Fibroblast of lung (primary cell): ENCODE results near the gene GMFB. TPM values are rescaled to one million over a fixed set of nuclear protein-coding genes. Genes with fewer than 3 reads are reported as not detected.

ENCODE experiments used
- DNase-seq, 2 donors: peaks; one replicate each; pipeline versions ENCODE4 v3.0.0 to v3.0.0-alpha.2; 2010; ENCODE audit warnings: low read depth in 2 of 2
- H2AFZ ChIP-seq: 2 replicates; pipeline ENCODE4 v1.5.1; 2012; ENCODE audit warnings: low read length, control low read depth, inconsistent platforms
- H3K27ac ChIP-seq: 2 replicates; pipeline ENCODE4 v1.5.1; 2011; ENCODE audit warnings: low read length, control low read depth; ENCODE audit not compliant: insufficient read depth
- H3K27me3 ChIP-seq: 2 replicates; pipeline ENCODE4 v1.5.1; 2011; ENCODE audit warnings: mild to moderate bottlenecking, low read length; ENCODE audit not compliant: control insufficient read depth, insufficient read depth
- H3K36me3 ChIP-seq: 2 replicates; pipeline ENCODE4 v1.5.1; 2011; ENCODE audit warnings: low read length; ENCODE audit not compliant: control insufficient read depth, insufficient read depth
- H3K4me1 ChIP-seq: 2 replicates; pipeline ENCODE4 v1.5.1; 2011; ENCODE audit warnings: low read length; ENCODE audit not compliant: control insufficient read depth, insufficient read depth; ENCODE audit errors: extremely low read depth
- H3K4me2 ChIP-seq: 2 replicates; pipeline ENCODE4 v1.5.1; 2011; ENCODE audit warnings: low read length, control low read depth; ENCODE audit not compliant: insufficient read depth; ENCODE audit errors: extremely low read depth
- H3K4me3 ChIP-seq, 4 experiments: fragments of 200-600 bp in 1 of 4; sonication (generic) in 1 of 4; replicated peaks in 1 of 4; 2 replicates each; pipeline ENCODE4 v1.5.1; 2011 to 2016; ENCODE audit warnings: low read length in 4 of 4, low read depth in 3 of 4, mild to moderate bottlenecking in 3 of 4, control low read depth in 2 of 4, inconsistent platforms in 1 of 4, mixed read lengths in 1 of 4; ENCODE audit not compliant: insufficient read depth in 1 of 4; ENCODE audit errors: control extremely low read depth in 1 of 4
- H3K79me2 ChIP-seq: 2 replicates; pipeline ENCODE4 v1.5.1; 2012; ENCODE audit warnings: mild to moderate bottlenecking, low read length, inconsistent platforms; ENCODE audit not compliant: control insufficient read depth, insufficient read depth
- H3K9ac ChIP-seq: 2 replicates; pipeline ENCODE4 v1.5.1; 2011; ENCODE audit warnings: mild to moderate bottlenecking, low read length, control low read depth; ENCODE audit not compliant: insufficient read depth
- H3K9me3 ChIP-seq: 2 replicates; pipeline ENCODE4 v1.5.1; 2012; ENCODE audit warnings: low read depth, low read length; ENCODE audit not compliant: control insufficient read depth, insufficient read depth
- H4K20me1 ChIP-seq: 2 replicates; pipeline ENCODE4 v1.5.1; 2011; ENCODE audit warnings: low read length; ENCODE audit not compliant: control insufficient read depth, insufficient read depth; ENCODE audit errors: extremely low read depth
- EZH2 ChIP-seq: IDR thresholded peaks from 2 replicates; pipeline ENCODE4 v1.5.1; 2012; ENCODE audit warnings: low read length, control low read depth, mild to moderate bottlenecking; ENCODE audit errors: missing control alignments
- polyA plus RNA-seq, 2 donors: library from polyadenylated mRNA; depleted of rRNA in 1 of 2; stranded (reverse) in 1 of 2; unstranded in 1 of 2; fragments of >200 nt; gene quantifications; 2 replicates each; pipeline ENCODE4 v1.2.1, GENCODE V29; 2011 to 2012; ENCODE audit warnings: missing spikeins in 1 of 2
- total RNA-seq: library from RNA; depleted of rRNA; stranded (reverse); fragments of >200 nt; gene quantifications from 2 replicates; pipeline ENCODE4 v1.2.1, GENCODE V29; 2014
- TF ChIP-seq, protein P1 (sequence below), 2 donors: IDR thresholded peaks in 1 of 2; conservative IDR thresholded peaks in 1 of 2; 1 replicate in 1 of 2; 2 replicates in 1 of 2; pipeline ENCODE4 v1.5.1; 2011 to 2012; ENCODE audit warnings: low read length in 2 of 2, control low read depth in 1 of 2, inconsistent platforms in 1 of 2, low read depth in 1 of 2, mild to moderate bottlenecking in 1 of 2

Gene GMFB
- total and polyA plus RNA-seq, 2 donors (not counting 1 experiment from before 2014, with no cell fraction given) = 69.2 to 85.5 TPM

DNA sequence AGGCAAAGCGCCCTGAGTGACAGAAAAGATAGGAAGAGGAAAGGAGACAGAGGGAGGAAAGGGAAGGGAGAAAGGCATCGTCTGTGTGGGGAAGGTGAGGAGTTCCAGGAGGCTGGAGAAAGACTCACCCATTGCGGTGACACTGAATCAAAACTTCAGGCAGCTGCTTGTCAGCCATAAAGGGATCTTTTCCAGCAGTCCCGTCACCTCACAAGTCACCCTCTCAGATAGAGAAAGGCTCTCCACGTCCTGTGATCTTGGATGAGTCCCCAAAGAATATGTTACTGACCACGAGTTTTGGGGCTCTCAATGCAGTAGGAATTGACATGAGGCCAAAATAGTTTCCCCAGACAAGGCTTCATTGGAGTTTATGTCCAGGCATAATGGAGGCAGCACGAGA lies 9.8 kb upstream of the GMFB start:
- H3K9ac ChIP-seq = no peak overlapping the region
- no peaks in the 10 kb centered on the region for H3K79me2 ChIP-seq
- no peaks in the 10 kb centered on the region for H3K27me3 ChIP-seq
- TF ChIP-seq EZH2 = no peak
- TF ChIP-seq, protein P1, sequence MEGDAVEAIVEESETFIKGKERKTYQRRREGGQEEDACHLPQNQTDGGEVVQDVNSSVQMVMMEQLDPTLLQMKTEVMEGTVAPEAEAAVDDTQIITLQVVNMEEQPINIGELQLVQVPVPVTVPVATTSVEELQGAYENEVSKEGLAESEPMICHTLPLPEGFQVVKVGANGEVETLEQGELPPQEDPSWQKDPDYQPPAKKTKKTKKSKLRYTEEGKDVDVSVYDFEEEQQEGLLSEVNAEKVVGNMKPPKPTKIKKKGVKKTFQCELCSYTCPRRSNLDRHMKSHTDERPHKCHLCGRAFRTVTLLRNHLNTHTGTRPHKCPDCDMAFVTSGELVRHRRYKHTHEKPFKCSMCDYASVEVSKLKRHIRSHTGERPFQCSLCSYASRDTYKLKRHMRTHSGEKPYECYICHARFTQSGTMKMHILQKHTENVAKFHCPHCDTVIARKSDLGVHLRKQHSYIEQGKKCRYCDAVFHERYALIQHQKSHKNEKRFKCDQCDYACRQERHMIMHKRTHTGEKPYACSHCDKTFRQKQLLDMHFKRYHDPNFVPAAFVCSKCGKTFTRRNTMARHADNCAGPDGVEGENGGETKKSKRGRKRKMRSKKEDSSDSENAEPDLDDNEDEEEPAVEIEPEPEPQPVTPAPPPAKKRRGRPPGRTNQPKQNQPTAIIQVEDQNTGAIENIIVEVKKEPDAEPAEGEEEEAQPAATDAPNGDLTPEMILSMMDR (conservative IDR thresholded peaks at IDR 0.05 in 1 of 2, IDR thresholded peaks at IDR 0.05 in 1 of 2; ENCODE audit: low read depth in 1 of 2, low read length in 2 of 2) = no peak
- H3K4me2 ChIP-seq = no peak overlapping the region
- no peak overlapping the region for H3K27ac ChIP-seq
- H3K36me3 ChIP-seq = no peaks in the 10 kb centered on the region
- no peak for DNase-seq
- H3K9me3 ChIP-seq = no peaks in the 10 kb centered on the region
- H2AFZ ChIP-seq = no peak overlapping the region
- H3K4me1 ChIP-seq = no peaks in the 10 kb centered on the region
- H3K4me3 ChIP-seq = no peak overlapping the region
- no peaks in the 10 kb centered on the region for H4K20me1 ChIP-seq

DNA sequence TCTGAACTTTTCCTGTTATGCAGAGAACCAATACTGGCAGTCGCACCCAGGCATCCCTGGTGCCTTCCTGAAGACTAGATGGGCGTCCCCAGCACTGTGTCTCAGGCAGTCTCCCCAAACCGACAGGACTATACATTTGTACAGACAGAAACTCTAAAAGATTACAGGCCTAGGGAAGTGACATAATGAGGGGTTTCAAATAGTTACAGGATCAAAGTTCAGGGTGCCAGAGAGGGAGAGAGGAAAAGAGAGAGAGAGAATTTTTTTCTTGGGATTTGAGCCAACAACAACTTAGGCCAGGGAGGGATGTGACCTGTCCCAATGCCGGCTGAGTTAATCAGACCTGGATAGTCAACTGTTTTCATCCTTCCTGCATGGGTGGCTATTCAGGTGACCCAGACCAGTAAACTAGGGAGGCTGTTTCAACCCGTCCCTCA lies 9.3 kb upstream of the GMFB start:
- Histone ChIP-seq H3K27ac (no peak overlapping the region), H3K9ac (no peak overlapping the region), H3K4me3 (no peak overlapping the region), H3K4me1 (no peaks in the 10 kb centered on the region), H4K20me1 (no peaks in the 10 kb centered on the region), H2AFZ (no peak overlapping the region), H3K9me3 (no peaks in the 10 kb centered on the region), H3K27me3 (no peaks in the 10 kb centered on the region), H3K36me3 (no peaks in the 10 kb centered on the region), H3K79me2 (no peaks in the 10 kb centered on the region), H3K4me2 (no peak overlapping the region)
- TF ChIP-seq, protein P1 (conservative IDR thresholded peaks at IDR 0.05 in 1 of 2, IDR thresholded peaks at IDR 0.05 in 1 of 2; ENCODE audit: low read depth in 1 of 2, low read length in 2 of 2) = no peak
- no peak for TF ChIP-seq EZH2
- no peak for DNase-seq

DNA sequence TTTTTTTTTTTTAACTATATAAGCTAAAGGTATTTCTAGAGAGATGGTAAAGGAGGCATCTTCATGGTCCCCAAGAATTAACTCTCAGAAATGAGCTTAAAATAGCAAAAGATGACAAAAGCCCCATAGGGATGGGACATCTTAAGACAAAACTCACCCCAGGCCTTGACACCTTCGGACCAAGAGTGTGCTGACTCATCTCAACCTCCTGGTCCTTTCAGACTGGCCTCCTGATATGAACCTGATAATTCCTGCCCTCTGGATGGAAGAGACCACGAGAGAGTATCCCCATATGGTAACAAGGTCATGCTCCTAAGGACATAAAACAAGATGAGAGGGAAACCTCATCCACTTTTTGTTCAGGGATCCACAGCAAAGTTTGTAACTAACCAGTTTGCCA lies 8.4 kb upstream of the GMFB start:
- no peak overlapping the region for H3K27ac ChIP-seq
- H3K4me1 ChIP-seq = no peaks in the 10 kb centered on the region
- no peak for DNase-seq
- no peak overlapping the region for H3K9ac ChIP-seq
- no peaks in the 10 kb centered on the region for H4K20me1 ChIP-seq
- H3K4me2 ChIP-seq = no peak overlapping the region
- no peaks in the 10 kb centered on the region for H3K27me3 ChIP-seq
- TF ChIP-seq, protein P1 (conservative IDR thresholded peaks at IDR 0.05 in 1 of 2, IDR thresholded peaks at IDR 0.05 in 1 of 2; ENCODE audit: low read depth in 1 of 2, low read length in 2 of 2) = no peak
- TF ChIP-seq EZH2 = no peak
- no peaks in the 10 kb centered on the region for H3K36me3 ChIP-seq
- H3K9me3 ChIP-seq = no peaks in the 10 kb centered on the region
- H3K4me3 ChIP-seq = no peak overlapping the region
- no peaks in the 10 kb centered on the region for H3K79me2 ChIP-seq
- H2AFZ ChIP-seq = no peak overlapping the region
